ENCODE data around the gene MRPL14. TPM values are rescaled to one million over a fixed set of nuclear protein-coding genes. Genes with fewer than 3 reads are reported as not detected.

Gene MRPL14
- total and polyA plus RNA-seq, 2 experiments from 2014 or later = 62.6 to 191 TPM

GRCh38 chr6:44082872-44083321 lies 44.4 kb downstream of the MRPL14 start:
- Mint-ChIP-seq H3K27ac (no peak overlapping the region), H3K27me3 (ENCODE audit: insufficient read depth, low read depth, poor library complexity) (peaks cover 8% of the 10 kb centered on the region), H3K36me3 (ENCODE audit: low read depth) (no peaks in the 10 kb centered on the region), H3K9me3 (no peaks in the 10 kb centered on the region; the same call in 2 of the 3 replicates), H3K4me3 (no peak overlapping the region), H3K4me1 (peaks cover 6% of the 10 kb centered on the region)
- Histone ChIP-seq H3K4me1 (ENCODE audit: insufficient read depth) (no peaks in the 10 kb centered on the region), H3K27me3 (ENCODE audit: insufficient read depth) (no peaks in the 10 kb centered on the region), H3K36me3 (ENCODE audit: insufficient read depth) (no peaks in the 10 kb centered on the region), H3K9me2 (ENCODE audit: insufficient read depth) (no peaks in the 10 kb centered on the region), H3K27ac (ENCODE audit: low read depth) (no peak overlapping the region), H3K4me3 (no peak overlapping the region), H4K20me1 (replicated peaks; ENCODE audit: insufficient read depth) (no peaks in the 10 kb centered on the region), H3F3A (replicated peaks; ENCODE audit: low read depth) (no peaks in the 10 kb centered on the region), H2AFZ (no peak overlapping the region), H3K4me2 (no peak overlapping the region), H3K79me2 (replicated peaks; ENCODE audit: insufficient read depth) (no peaks in the 10 kb centered on the region)
- ATAC-seq = no peak
- no peak for DNase-seq (ENCODE audit: low spot score)
- TF ChIP-seq EZH2 (IDR thresholded peaks at IDR 0.05; ENCODE audit: low read depth, unreplicated experiment) (no peak), JUNB (IDR thresholded peaks at IDR 0.05; ENCODE audit: unreplicated experiment) (no peak), ETS1 (IDR thresholded peaks at IDR 0.05) (no peak), ZNF331 (CRISPR knock-in tag; IDR thresholded peaks at IDR 0.05; ENCODE audit: low read depth) (no peak), CREB1 (CRISPR knock-in tag; IDR thresholded peaks at IDR 0.05; ENCODE audit: low read depth) (no peak), ZNF114 (CRISPR knock-in tag; IDR thresholded peaks at IDR 0.05) (no peak), STAT1 (IDR thresholded peaks at IDR 0.05; ENCODE audit: unreplicated experiment) (no peak), EZH2phosphoT487 (IDR thresholded peaks at IDR 0.05; ENCODE audit: unreplicated experiment) (no peak)

- no peak overlapping the region for H3K27ac Mint-ChIP-seq
Measured at GRCh38 chr6:44081753-44082152, 45.5 kb downstream of the MRPL14 start.

More at GRCh38 chr6:44081753-44082152, 45.5 kb downstream of the MRPL14 start:
- Histone ChIP-seq H3K36me3 (ENCODE audit: insufficient read depth) (no peaks in the 10 kb centered on the region), H3K4me3 (no peak overlapping the region), H4K20me1 (replicated peaks; ENCODE audit: insufficient read depth) (no peaks in the 10 kb centered on the region), H3K4me1 (ENCODE audit: insufficient read depth) (peaks cover 2% of the 10 kb centered on the region; the same call in 1 of the 2 replicates), H3K27me3 (ENCODE audit: insufficient read depth) (no peaks in the 10 kb centered on the region), H2AFZ (no peak overlapping the region), H3K79me2 (replicated peaks; ENCODE audit: insufficient read depth) (no peaks in the 10 kb centered on the region), H3K4me2 (no peak overlapping the region), H3F3A (replicated peaks; ENCODE audit: low read depth) (no peaks in the 10 kb centered on the region), H3K9me2 (ENCODE audit: insufficient read depth) (no peaks in the 10 kb centered on the region), H3K27ac (ENCODE audit: low read depth) (no peak overlapping the region)
- Mint-ChIP-seq H3K27me3 (ENCODE audit: insufficient read depth, low read depth, poor library complexity) (peaks cover 9% of the 10 kb centered on the region), H3K9me3 (no peaks in the 10 kb centered on the region), H3K4me1 (peaks cover 8% of the 10 kb centered on the region), H3K4me3 (no peak overlapping the region), H3K36me3 (ENCODE audit: low read depth) (no peaks in the 10 kb centered on the region)
- ATAC-seq (no peak), DNase-seq (ENCODE audit: low spot score) (no peak)
- TF ChIP-seq CREB1 (CRISPR knock-in tag; IDR thresholded peaks at IDR 0.05; ENCODE audit: low read depth) = no peak
- TF ChIP-seq STAT1 (IDR thresholded peaks at IDR 0.05; ENCODE audit: unreplicated experiment) = no peak
- no peak for TF ChIP-seq EZH2 (IDR thresholded peaks at IDR 0.05; ENCODE audit: low read depth, unreplicated experiment)
- TF ChIP-seq JUNB (IDR thresholded peaks at IDR 0.05; ENCODE audit: unreplicated experiment) = no peak
- TF ChIP-seq CTCF (conservative IDR thresholded peaks at IDR 0.05; ENCODE audit: low read depth in 2 of 2) = no peak
- no peak for TF ChIP-seq EZH2phosphoT487 (IDR thresholded peaks at IDR 0.05; ENCODE audit: unreplicated experiment)
- no peak for TF ChIP-seq ZNF462 (CRISPR knock-in tag; IDR thresholded peaks at IDR 0.05)

Data from GM23338 (cell line).